ENCODE measurements around the gene TLR5.

The TLR5 gene

DNA sequence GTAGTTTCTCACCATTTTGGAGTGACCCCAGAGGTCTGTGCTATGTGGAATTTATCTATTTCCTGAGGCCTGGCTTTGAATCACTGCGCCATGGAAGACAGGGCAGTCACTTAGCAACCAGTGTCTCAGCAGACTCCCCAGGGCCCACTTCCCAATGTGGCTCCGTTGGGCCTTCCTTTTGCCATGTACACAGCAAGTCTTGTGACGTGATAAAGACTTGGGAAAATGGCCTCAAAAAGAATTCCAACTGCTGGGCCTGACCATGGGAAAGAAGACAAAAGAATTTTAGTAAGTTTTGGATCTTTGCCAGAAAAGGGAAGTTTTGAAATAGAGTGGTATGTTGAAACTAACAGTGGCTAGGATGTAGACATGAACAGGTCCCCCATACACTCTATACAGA lies 36.2 kb downstream of the TLR5 start:
- FAIRE-seq = no peak

DNA sequence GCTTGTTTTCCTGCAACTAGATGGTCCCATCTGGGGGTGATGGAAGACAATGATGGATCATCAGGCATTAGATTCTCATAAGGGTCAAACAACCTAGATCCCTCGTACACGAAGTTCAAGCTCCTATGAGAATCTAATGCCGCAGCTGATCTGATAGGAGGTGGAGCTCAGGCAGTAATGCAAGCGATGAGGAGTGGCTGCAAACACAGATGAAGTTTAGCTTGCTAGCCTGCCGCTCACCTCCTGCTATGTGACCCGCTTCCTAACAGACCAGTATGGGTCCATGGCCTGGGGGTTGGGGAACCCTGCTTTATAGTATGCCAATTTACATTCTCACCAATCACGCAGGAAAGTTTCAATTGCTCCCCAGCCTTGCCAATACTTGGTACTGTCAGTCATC lies 37.5 kb downstream of the TLR5 start:
- no peak for FAIRE-seq

DNA sequence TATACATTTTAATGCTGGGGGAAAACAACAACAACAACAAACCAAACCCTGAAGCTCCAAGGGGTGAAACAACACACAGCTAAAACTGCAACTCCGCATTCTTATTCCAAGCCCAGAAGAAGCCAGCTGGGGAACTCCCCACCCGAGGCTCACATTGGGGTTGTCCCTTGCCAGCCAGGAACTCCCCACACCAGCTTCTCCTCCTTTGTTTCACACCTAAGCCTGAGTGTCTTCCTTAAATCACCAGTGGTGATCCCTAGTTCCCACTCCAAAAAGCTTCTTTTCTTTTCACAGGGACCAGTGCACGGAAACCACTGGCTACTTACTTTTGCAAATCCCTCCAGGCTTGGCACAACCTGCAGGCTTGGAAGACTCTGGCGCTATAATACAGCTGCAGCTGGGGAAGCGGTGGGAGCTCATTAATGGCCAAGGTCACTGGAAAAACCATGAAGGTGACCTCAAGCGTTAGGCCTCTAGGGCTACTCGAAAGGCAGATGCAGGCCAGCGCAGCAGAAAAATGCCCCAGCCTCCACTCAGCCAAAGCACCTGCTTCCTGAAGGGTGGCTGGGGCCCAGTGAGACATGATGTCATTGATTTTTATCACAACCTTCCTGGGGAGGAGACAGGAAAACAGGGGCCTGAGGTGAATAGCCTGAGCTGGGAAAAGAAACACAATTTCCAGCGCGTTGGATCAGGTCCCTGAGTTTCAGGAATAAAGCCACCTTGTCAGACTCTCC lies 40.1 kb downstream of the TLR5 start:
- no peak for FAIRE-seq

DNA sequence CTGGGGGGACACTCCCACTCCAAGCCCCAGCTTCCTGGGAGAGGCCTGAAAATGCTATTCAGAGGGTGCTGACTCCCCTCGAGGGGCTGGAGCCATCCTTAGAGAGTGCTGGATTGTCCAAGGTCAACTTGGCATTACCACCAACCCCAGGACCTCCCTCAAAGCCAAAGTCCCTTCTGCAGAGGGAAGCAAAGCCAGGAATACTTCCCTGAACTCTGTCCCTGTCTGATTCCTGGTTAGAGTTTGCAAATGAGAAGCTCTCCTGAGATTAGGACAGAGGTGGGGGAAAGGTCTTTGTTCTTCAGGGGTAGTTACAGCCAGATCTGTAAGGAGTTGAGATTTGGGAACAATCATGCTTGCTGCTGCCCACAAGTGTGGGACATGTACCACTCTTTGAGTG lies 45.3 kb downstream of the TLR5 start:
- no peak for FAIRE-seq

DNA sequence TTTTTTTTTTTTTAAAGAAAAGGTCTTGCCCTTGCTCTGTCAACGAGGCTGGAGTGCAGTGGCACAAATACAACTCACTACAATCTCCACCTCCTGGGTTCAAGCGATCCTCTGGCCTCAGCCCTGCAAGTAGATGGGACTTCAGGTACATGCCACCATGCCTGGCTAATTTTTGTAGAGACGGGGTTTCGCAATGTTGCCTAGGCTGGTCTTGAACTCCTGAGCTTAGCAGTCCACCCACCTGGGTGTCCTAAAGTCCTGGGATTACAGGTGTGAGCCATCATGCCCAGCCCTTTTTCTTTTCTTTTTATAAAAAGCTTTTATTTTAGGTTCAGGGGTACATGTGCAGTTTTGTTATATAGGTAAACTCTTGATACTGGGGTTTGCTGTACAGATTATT lies 47.2 kb downstream of the TLR5 start:
- FAIRE-seq = no peak

DNA sequence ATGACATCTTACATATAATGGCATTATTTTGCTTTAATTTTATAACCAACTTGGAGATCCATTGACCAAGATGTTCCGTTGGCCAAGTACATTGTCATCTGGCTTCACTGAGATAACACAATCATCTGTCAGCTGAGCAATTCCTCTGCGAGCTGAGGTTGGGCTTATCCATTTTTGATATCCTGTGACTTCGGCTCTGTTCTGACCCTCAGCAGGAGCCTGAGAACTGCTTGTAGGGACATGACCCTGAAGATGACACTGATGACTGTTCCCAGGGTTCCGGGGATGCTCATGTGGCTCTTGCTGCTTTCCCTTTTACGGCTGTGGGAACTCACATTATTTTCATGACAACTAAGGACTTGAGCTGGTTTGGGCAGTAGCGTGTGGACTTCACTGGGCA lies 51.2 kb downstream of the TLR5 start:
- no peak for FAIRE-seq

DNA sequence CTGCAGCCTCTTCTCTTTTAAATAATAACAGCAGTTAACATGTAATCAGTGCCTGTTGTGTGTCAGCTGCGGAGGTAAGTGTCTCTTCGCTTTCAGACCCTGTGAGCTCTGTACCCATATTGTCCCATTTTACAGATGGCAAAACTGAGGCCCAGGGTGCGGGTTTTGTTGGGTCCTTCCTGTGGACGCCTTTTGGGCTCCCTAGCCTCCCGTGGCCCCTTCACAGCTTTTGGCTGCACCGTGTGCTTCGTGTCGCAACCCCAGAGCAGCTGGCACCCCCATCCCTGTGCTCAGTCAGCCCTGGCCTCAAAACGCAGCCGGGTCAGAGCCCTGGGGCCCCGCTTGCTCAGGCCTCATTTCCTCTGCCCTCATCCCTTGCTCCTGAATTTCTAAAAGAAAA lies 53.8 kb downstream of the TLR5 start:
- no peak for FAIRE-seq

DNA sequence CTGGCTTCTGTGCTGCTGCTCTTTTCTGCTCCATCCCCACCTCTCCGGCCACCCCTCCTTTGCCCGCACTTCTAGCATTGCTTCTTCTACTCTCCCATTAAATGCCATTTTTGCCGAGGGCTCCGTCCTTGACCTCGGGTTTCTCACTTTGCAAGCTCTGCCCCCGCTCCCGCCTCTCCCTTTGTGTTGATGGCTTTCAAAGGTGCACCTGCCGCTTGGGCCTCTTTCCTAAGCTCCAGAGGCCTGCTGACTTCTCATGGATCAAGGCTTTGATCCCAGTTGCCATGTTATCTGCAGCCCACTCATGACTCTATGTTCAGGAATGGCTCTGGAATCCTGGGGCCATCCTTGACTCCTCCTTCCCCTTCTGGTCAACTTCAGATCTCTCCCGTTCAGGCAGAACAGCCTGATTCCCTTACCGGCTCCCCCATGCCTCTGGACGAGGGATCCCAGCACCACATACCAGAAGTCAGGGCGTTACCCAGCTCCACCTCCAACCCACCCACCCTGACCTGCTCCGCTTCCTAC lies 54.3 kb downstream of the TLR5 start:
- no peak for FAIRE-seq

DNA sequence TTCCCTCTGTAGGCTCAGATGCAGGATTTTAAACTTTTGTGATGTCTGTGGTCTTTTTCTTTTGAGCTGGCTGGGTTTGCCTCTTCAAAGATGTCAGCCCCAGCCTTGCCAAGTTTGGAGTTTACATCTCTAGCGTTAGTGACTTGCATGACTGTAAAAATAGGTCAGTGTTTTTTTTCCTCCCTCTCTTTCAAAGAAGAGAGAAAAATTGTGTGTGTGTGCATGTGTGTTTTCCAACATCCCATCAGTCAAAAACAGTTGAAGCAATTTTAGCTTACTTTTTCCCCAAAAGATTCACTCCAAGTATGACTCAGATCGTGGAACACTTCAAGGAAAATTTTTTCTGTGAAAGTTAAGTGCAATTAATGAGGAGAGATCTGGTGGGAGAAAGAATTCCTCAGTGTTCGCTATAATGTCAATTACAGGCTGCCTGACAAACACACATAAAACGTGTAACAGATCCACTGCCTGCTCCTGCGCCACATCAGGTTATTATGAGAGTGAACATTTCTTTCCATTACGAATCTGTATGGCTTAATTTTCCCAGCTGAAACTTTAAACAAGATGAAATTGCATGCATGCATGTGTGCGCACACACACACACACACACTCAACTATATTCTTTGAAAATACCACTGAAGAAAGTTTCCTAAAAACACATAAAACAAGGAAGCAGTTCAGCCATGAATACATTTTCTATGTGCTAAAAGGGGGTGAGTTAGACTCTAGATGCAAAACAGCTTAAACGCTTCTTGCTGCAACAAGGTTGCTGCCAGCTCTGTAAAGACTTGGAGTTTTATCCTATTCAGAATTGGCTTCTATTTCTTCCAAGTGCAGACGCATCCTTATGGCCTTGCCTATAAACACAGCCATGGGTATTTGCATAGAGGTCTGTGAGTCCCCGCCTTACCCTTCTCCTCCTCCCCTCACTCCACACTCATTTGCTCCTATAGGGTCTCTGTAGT lies 55.5 kb downstream of the TLR5 start:
- FAIRE-seq = no peak

DNA sequence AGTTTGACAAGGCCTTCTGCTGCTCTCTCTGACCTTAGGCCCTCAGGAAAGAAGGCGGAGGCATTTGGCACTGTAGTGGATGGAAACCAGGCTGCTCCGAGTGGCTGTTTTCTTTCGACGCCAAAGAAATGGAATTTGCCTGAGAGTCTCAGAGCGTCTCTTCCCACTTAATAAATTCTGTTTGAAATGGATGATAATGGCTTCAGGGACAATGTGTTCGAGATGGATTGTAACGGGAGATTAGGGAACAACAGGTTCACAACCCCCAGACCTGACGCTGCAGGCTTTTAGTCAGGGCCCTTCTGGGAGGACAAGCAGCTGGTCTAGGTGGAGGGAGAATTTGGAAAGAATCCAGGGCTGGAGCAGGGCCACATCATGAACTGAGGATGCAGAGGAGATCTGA lies 58.6 kb downstream of the TLR5 start:
- no peak for FAIRE-seq

DNA sequence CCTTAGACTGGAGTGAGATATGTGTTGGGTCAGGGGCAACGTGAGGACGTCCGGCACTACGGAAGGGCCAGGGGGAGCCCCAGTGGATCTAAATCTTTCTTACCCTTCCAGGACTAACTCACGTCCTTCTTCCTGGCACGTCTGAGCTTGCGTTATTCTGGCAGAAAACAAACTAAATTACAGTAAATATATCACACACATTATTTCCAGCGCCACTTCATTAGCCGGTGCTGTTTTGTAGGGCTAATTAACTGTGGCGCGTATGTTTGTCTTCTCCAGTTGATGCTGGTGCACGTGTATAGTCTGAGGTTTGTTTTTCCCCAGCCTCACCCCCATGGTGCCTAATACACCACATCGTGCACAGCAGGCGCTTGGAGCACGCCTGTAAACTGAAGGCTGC lies 59.2 kb downstream of the TLR5 start:
- no peak for FAIRE-seq

DNA sequence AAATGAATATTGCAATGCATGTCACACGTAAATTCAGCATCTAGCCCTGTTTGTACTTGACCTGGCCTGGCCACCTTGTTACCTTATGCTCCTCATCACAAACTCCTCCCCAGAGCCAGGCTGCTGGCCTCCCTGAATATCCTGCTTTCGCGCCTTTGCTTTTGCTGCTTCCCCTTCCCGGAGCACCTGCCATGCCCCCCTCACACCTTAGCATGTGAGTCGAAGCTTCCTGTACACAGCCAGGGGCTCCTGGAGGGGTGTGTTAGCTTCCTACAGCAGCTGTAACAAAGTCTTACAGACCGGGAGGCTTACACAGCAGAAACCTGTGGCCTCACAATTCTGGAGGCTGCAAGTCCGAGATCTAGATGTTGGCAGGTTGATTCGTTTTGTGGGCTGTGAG lies 60.1 kb downstream of the TLR5 start:
- FAIRE-seq = no peak

DNA sequence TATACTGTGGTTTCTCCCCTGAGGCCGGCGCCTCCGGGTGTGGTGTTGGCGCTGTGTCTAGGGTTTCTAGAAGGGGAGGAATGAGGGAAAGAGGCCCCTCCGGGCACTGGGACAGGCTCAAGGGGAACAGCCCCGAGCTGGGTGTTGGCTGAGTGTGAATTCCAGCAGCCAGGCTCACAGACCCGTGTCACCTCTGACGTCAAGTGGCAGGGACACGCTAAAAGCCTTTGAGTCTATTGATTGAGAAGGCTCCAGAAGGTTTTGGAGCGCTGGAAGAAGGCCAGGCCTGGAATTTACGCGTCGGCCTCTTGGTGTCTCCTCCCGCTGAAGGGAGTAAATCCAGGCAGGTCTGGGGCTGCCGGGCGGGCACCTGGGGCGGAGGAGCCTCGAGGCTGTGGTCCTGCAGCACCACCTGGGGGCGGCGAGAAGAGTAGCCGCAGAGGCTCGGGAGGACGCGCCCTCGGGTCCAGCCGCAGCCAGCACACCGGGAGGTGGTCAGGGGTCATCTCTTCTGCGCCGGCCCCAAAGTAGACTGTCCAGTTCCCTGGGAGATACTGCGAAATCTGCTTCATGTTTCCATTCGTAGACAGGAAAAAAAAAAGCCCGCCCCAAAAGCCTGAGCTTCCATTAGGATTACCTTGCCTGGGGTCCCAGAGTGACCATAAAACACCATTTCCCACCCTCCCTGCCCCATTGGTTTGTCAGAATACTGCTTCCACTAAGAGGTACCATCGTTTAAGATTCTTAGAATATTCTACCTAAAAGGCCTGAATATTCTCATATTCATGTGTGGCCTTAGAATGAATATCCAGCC lies 61.7 kb downstream of the TLR5 start:
- no peak for FAIRE-seq

DNA sequence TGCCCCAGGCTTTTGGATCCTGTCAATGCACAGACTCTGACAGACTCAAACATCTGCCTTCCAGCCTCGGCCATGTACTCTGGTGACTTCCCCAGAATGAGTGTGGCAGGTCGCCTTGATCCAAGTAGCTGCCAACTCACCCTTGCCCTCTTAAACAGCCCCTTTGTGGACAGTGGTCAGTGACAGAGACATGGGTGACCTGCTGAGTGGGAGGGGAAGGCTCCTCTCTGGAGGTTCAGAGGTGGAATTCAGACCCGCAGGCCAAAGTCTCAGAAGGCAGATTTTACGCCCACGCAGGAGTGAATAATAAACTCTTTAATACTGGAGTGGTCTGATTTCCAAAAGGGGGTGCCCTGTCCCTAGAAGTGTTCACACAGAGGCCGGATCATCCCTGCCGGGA lies 63.5 kb downstream of the TLR5 start:
- FAIRE-seq = no peak

DNA sequence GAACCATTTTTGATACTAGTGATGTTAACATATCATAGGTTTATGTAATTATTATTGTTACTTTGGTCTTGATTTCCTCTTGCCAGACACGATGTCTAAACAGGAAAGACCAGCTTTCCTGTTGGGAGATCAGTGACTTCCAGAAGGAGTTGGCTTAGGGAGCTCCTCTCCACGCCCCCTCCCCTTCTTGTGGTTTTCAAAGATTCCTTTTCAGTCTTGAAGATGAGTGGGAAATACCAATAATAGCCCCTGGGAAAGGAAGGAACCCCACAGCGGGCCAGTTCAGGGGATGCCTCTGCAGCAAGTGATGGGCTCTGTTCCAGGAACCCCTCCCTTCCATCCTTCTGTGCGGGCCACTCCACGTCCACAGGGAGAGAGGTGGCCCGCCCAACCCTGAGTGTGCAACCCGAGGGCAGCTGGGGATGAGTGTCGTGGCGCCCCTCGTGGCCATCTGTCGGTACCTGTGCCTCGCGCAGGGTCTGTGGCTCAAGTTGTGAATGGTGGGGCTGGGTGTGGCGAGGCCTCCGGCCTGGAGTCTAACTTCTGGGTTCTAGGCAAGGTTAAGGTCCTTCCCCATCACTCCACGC lies 65.7 kb downstream of the TLR5 start:
- FAIRE-seq = no peak

DNA sequence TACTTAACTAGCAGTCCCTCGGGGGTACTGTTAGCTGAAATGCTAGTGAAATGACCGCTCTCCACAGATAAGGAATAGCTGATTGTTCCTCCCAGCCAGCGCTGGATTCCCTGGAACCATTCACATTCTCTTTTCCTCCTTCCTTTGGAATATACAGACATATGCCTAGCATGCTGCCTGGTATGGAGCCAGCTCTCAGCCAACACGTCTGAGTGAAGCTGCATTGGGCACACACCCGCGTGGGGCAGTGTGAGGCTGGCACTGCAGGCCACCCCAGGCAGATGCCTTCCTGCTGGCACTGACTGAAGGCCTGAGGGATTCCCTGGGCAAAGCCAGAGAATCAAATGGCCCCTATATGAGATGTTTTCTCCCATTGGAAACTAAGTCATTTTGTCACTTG lies 66.7 kb downstream of the TLR5 start:
- no peak for FAIRE-seq

DNA sequence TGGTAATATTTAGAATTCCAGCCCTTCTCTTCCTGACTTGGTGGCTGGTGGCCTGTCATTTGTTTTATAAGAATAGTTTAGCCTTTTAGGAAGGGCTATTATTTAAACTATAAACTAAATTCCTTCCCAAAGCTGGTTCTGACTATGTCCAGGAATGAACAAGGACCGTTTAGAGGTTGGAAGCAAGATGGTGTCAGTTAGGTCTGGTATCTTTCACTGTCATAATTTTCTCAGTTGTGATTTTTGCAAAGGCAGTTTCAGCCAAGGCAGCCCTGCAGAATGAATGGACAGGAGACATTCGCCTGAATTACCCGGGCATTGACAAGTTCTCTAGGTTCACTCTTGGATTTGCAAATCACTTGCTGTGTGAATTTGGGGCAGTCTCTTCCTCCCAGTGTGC lies 67.2 kb downstream of the TLR5 start:
- FAIRE-seq = no peak

DNA sequence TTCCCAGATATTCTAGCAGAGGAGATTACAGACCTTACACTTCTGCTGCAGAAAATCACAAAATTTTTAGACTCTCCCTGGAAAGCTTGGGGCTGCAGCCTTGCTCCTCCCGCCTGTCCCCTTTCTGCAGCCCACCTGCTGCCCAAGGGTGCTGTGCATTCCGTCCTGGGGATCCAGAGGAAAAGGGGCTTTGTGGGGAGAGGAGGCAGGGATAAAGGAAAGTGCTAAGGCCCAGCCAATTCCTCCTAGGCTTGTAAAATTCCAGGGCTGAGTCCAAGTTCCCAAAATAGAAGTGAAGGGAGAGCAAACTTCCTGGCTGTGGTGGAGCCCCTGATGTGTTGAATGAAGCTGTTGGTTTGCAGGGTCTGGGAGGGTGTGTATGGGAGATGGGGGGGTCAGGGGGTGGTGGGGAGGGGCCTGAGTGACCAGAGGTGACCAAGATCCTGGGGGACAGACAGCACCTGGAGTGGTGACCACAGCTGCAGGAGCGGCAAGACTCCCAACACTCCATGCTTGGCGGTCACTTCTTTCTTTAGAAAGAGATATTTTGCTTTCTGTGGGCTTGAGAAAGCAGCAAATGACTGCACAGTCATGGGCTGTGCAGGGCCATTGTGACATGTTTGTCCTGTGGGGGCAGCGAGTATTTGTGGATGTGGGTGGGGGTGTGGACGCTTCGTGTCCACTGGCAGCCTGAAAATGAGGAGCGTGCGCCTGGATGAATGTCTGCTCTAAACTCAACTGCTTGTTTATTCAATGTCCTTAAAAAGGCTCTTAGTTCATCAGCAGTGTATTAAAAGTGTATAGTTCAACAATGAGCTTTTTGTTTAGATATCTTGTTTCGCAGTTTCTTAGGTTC lies 68.4 kb downstream of the TLR5 start:
- FAIRE-seq = no peak

DNA sequence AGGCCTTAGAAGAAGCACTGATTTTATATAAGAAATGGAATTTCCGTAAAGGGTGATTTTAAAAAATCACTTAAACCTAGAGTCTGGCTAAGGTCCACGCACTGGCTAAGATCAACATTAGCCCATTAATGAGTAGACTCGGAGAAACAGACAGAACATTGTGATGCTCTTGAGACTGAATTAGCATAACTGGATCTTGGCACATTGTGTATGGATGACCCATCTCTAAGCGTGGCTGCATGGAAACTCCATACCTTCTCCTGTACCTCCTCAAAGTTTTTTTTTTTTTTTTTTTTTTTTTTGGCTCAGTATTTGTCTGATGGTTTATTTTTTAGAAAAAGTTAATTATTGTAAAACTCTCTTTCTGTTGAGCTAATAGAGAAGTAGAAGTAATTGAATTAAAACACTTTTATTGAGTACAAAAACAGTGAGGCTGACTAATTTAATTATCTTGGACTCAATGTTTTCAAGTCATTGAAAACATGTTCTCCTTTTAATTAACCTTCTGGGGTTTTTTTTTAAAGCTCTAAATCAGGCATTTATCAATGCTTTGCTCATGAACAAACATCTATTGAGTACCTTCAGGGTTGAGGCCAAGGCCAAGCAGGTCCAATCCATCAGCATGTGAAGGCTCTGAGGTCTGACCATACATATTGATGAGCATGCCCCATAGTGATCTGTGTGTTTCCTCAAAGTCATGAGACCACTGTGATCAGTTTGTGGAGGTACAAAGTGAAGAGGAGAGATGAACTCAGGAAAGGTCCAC lies 74.0 kb downstream of the TLR5 start:
- FAIRE-seq = no peak

DNA sequence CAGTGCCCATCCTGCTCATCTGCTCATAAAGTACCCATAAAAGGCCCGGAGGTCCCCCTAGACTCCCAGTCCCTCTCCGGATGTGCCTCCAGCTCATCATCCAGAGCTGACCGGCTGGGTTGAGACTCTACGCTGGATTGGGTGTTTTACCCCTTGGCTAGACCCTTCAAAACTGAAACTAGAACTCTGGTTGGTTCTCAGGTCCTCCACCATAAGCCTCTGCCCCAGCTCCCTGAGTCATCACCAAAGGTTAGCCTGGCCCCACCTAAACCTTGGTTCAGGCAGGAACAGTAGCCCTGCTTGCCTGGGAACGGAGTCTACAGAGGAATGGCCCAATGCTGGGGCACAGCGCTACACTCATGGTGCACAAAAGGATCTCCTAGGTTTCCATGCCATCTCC lies 75.1 kb downstream of the TLR5 start:
- no peak for FAIRE-seq

DNA sequence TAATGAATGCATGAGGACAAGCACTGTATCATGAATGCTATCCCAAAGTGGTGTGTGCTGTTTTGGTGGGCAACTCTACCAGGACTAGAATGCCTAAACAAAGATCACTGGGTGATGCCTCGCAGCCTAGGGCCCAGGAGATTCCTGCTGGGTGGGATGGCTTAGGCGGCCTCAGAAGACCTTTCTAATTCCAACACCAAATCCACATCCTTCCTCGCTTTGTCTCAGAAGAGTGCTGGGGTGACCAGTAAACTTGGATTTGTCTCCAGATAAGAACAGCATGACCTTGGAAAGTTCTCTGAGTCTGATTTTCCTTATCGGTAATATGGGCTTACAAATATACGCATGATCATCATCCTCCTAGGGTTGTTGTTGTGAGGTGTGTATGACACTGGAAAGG lies 76.6 kb downstream of the TLR5 start:
- FAIRE-seq = no peak
